Mesodermal cell (in vitro differentiated cells): ENCODE measurements around the gene AP2B1.

Experiments used
- H3K27ac ChIP-seq: 2 replicates; pipeline ENCODE4 v1.7.0; 2013; ENCODE audit warnings: mild to moderate bottlenecking, low read depth, low read length, moderate library complexity; ENCODE audit not compliant: severe bottlenecking
- H3K36me3 ChIP-seq: 2 replicates; pipeline ENCODE4 v1.7.1; 2013; ENCODE audit warnings: mild to moderate bottlenecking, low read length, moderate library complexity; ENCODE audit not compliant: control insufficient read depth, insufficient read depth
- H3K4me1 ChIP-seq: one replicate; pipeline ENCODE4 v1.7.1; 2013; ENCODE audit warnings: mild to moderate bottlenecking, low read length; ENCODE audit not compliant: insufficient read depth, control insufficient read depth, poor library complexity, severe bottlenecking
- H3K4me3 ChIP-seq: 2 replicates; pipeline ENCODE4 v1.7.0; 2013; ENCODE audit warnings: low read length, control low read depth, mild to moderate bottlenecking; ENCODE audit not compliant: insufficient read depth, poor library complexity, severe bottlenecking; ENCODE audit errors: extremely low read depth
- H3K9me3 ChIP-seq: 2 replicates; pipeline ENCODE4 v1.7.1; 2013; ENCODE audit warnings: mild to moderate bottlenecking, low read length, moderate library complexity; ENCODE audit not compliant: control insufficient read depth
- WGBS, 2 experiments: methylation state at CpG; one replicate each; pipeline ENCODE4 v1.1.5; 2013; ENCODE audit warnings: missing lambda C conversion rate in 2 of 2; ENCODE audit not compliant: insufficient coverage in 2 of 2; 5-methylcytosine and 5-hydroxymethylcytosine counted together

The AP2B1 gene

GRCh38 chr17:35575759-35576158 is 11.4 kb upstream of the AP2B1 start:
- no peaks in the 10 kb centered on the region for H3K4me1 ChIP-seq
- 97% methylated on average over 3 of the region's 3 CpGs; no CpG with 5 or more reads in 1 of the 2 experiments for WGBS, 2 experiments
- H3K36me3 ChIP-seq, result peaks cover 36% of the 10 kb centered on the region
- no peak overlapping the region for H3K27ac ChIP-seq
- no peak overlapping the region for H3K4me3 ChIP-seq
- H3K9me3 ChIP-seq, result no peaks in the 10 kb centered on the region

- no peaks in the 10 kb centered on the region for H3K4me1 ChIP-seq
- 25 to 26% methylated on average over 5 to 6 of the region's 8 CpGs for WGBS, 2 experiments
- no peaks in the 10 kb centered on the region for H3K9me3 ChIP-seq
- peak overlapping the region; percentile 66 for H3K4me3 ChIP-seq
- no peak overlapping the region for H3K27ac ChIP-seq
- H3K36me3 ChIP-seq, result peaks cover 30% of the 10 kb centered on the region
Observed at GRCh38 chr17:35577830-35578196, 9.3 kb upstream of the AP2B1 start.

- 0 to 1% methylated on average over 28 to 34 of the region's 45 CpGs for WGBS, 2 experiments
- H3K4me1 ChIP-seq, result no peaks in the 10 kb centered on the region
- peak within 1 kb of the TSS; percentile 66 for H3K4me3 ChIP-seq
- H3K27ac ChIP-seq, result peak within 1 kb of the TSS; percentile 31
- H3K36me3 ChIP-seq, result peaks cover 25% of the 10 kb centered on the region
- no peaks in the 10 kb centered on the region for H3K9me3 ChIP-seq
Observed at GRCh38 chr17:35578197-35578928, 8.8 kb upstream of the AP2B1 start, which contains the start of gene PEX12. Gene PEX12, minus strand, starts transcription at chr17:35578571. Its CDS starts 550 bp downstream, at chr17:35578021.

GRCh38 chr17:35578929-35579432 is 8.1 kb upstream of the AP2B1 start:
- peak overlapping the region; percentile 66 for H3K4me3 ChIP-seq
- H3K36me3 ChIP-seq, result peaks cover 19% of the 10 kb centered on the region
- H3K27ac ChIP-seq, result peak overlapping the region; percentile 31
- H3K4me1 ChIP-seq, result no peaks in the 10 kb centered on the region
- no peaks in the 10 kb centered on the region for H3K9me3 ChIP-seq
- WGBS, 2 experiments, result 10 to 21% methylated on average over 9 to 10 of the region's 11 CpGs

- 86% methylated on average over 1 of the region's 1 CpG; no CpG with 5 or more reads in 1 of the 2 experiments for WGBS, 2 experiments
- H3K4me1 ChIP-seq, result peaks cover 2% of the 10 kb centered on the region
- no peaks in the 10 kb centered on the region for H3K9me3 ChIP-seq
- no peak overlapping the region for H3K4me3 ChIP-seq
- H3K27ac ChIP-seq, result no peak overlapping the region
- no peaks in the 10 kb centered on the region for H3K36me3 ChIP-seq
Observed at GRCh38 chr17:35584061-35584460, 3.1 kb upstream of the AP2B1 start.

- Histone ChIP-seq H3K36me3 (peaks cover 3% of the 10 kb centered on the region), H3K27ac (peak overlapping the region; percentile 95), H3K4me1 (peaks cover 5% of the 10 kb centered on the region), H3K9me3 (no peaks in the 10 kb centered on the region), H3K4me3 (peak overlapping the region; percentile 90)
- WGBS, 2 experiments, result 55 to 92% methylated on average over 1 to 5 of the region's 7 CpGs
Observed at GRCh38 chr17:35586569-35587073, 501 bp upstream of the AP2B1 start.

GRCh38 chr17:35588196-35588920 is 1.2 kb downstream of the AP2B1 start:
- H3K36me3 ChIP-seq, result peaks cover 3% of the 10 kb centered on the region
- peaks cover 5% of the 10 kb centered on the region for H3K4me1 ChIP-seq
- WGBS, 2 experiments, result 64 to 67% methylated on average over 6 of the region's 12 CpGs
- peak overlapping the region; percentile 90 for H3K4me3 ChIP-seq
- H3K27ac ChIP-seq, result peak overlapping the region; percentile 41
- no peaks in the 10 kb centered on the region for H3K9me3 ChIP-seq

GRCh38 chr17:35596072-35596471 is 8.9 kb downstream of the AP2B1 start:
- Histone ChIP-seq H3K4me1 (no peaks in the 10 kb centered on the region), H3K9me3 (no peaks in the 10 kb centered on the region), H3K27ac (no peak overlapping the region), H3K4me3 (no peak overlapping the region), H3K36me3 (peaks cover 71% of the 10 kb centered on the region)
- WGBS, 2 experiments, result 100% methylated on average over 3 of the region's 4 CpGs

- Histone ChIP-seq H3K36me3 (peaks cover 74% of the 10 kb centered on the region), H3K9me3 (no peaks in the 10 kb centered on the region)
- WGBS, 2 experiments, result 91 to 96% methylated on average over 42 to 47 of the region's 54 CpGs
Observed at GRCh38 chr17:35596530-35597233, 9.6 kb downstream of the AP2B1 start.

GRCh38 chr17:35597604-35598003 is 10.5 kb downstream of the AP2B1 start:
- Histone ChIP-seq H3K9me3 (no peaks in the 10 kb centered on the region), H3K4me1 (no peaks in the 10 kb centered on the region), H3K4me3 (no peak overlapping the region), H3K27ac (no peak overlapping the region), H3K36me3 (peaks cover 83% of the 10 kb centered on the region)
- 70 to 100% methylated on average over 3 to 4 of the region's 5 CpGs for WGBS, 2 experiments

More at GRCh38 chr17:35596530-35597233, 9.6 kb downstream of the AP2B1 start:
- H3K4me1 ChIP-seq, result no peaks in the 10 kb centered on the region
- no peak overlapping the region for H3K4me3 ChIP-seq
- H3K27ac ChIP-seq, result no peak overlapping the region
